ACHN (cell line): ENCODE measurements around the gene CYP2D6.
A peak's percentile ranks its signal among the peaks of the same experiment; 100 is the strongest.
"Not testable (repeated sequence)": the region's sequence is repeated elsewhere in the genome, so short reads cannot be mapped to it uniquely, and the experiment has no call there.

Experiments used
- DNase-seq: peaks from one replicate; pipeline ENCODE4 v3.0.0-alpha.2; 2015
- in situ Hi-C: cut with HindIII; loops from 2 replicates; pipeline ENCODE4 v1.10.0; 2017; ENCODE audit warnings: low sequenced_read_pairs, low pct_ligation_motif_present, low pct_unique_long_range_greater_than_20kb

The CYP2D6 gene

GRCh38 chr22:42130639-42131431, at the start of gene CYP2D6:
Gene CYP2D6, minus strand, starts transcription at chr22:42130810. Its CDS starts 19 bp downstream, at chr22:42130791.
- in situ Hi-C loops = not testable (repeated sequence)

DNA sequence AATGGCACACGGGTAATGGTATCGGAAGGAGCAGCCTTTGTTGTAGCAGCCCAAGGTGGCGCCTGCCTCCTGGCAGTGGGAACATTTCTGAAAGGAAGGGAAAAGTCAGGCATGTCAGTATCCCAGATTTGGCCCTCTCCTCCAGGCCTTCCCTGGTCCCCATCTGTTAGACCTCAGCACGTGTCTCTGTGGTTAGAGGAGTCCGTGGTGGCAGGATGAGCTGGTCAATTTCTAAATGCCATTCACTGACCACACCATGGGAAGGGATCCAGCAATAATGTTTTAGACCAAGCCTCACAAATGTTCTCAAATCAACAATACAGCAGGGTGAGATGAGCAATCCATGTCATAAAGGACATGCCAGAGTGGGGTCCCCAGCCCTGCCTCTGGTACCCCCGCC, 49.0 kb upstream of the CYP2D6 start:
- in situ Hi-C loops = no loop called here

More at GRCh38 chr22:42130639-42131431, at the start of gene CYP2D6:
- not testable (repeated sequence) for DNase-seq

GRCh38 chr22:42178910-42179519, 48.4 kb upstream of the CYP2D6 start:
- no peak for DNase-seq
- in situ Hi-C loops = no loop called here

More for the DNA sequence above, 49.0 kb upstream of the CYP2D6 start:
- peak; percentile 81 for DNase-seq

- peak; percentile 64 for DNase-seq
- in situ Hi-C loops = no loop called here
These were observed 47.3 kb upstream of the CYP2D6 start for GRCh38 chr22:42177891-42178336.

- in situ Hi-C loops = no loop called here
- no peak for DNase-seq
These were observed 45.8 kb upstream of the CYP2D6 start for GRCh38 chr22:42176255-42176915.

- in situ Hi-C loops = no loop called here
- no peak for DNase-seq
These were observed 43.5 kb upstream of the CYP2D6 start for GRCh38 chr22:42174062-42174461.

DNA sequence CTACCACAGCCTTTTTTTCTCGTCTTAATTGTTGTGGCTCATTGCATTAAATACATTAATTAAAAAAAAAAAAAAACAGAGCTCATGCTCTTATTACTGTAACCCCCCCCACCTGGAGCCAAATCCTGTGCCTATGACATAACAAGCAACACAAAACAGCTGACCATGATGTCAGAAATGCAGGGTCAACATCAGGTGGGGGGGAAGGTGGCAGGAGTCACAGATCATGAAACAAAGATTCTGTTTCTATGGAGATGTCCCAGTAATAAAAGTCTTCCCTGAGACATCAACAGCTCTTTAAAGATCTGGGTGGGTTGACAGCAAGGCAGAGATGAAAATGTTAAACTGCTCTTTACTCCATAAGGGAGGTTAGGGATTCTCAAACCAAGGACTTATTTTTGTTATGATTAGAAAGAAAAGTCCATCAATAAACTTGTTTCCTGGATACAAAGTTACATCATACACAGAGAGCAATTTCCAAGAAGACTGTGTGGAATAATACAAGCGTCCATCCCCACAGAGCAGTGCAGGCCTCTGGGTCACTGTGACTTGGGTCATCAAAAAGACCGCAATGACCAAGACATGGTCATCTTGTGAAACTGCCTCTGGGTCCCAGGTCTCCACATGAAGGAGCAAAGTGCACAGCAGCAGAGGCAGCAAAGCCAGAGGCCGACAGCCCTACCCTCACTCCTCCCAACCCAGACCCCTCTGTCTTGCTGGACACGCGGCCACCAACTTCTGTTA, 42.7 kb upstream of the CYP2D6 start:
- in situ Hi-C loops = no loop called here
- DNase-seq = no peak

GRCh38 chr22:42172773-42173172, 42.2 kb upstream of the CYP2D6 start:
- in situ Hi-C loops = no loop called here
- DNase-seq = no peak

- DNase-seq = no peak
- in situ Hi-C loops = no loop called here
These were observed 41.5 kb upstream of the CYP2D6 start for GRCh38 chr22:42171946-42172719.

- no peak for DNase-seq
- in situ Hi-C loops = no loop called here
These were observed 40.8 kb upstream of the CYP2D6 start for GRCh38 chr22:42171417-42171816.

DNA sequence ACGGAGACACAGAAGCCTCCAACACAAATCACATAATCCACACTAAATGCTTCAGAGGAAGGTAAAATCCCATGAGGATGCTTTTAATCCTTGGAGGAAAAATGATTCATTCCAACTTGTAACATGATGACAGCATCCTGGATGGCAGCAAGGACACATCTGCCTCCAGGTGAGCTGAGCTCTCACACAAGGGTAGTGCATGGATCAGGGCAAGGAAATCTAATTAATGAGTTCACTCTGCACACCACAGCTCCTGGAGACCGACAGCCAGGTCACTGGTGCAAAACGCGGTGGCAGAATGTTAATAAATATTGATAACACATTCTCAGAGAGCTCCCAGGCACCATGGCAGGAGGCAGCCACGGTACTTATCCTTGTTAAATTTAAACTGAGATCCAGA, 40.3 kb upstream of the CYP2D6 start:
- DNase-seq = no peak
- in situ Hi-C loops = no loop called here

DNA sequence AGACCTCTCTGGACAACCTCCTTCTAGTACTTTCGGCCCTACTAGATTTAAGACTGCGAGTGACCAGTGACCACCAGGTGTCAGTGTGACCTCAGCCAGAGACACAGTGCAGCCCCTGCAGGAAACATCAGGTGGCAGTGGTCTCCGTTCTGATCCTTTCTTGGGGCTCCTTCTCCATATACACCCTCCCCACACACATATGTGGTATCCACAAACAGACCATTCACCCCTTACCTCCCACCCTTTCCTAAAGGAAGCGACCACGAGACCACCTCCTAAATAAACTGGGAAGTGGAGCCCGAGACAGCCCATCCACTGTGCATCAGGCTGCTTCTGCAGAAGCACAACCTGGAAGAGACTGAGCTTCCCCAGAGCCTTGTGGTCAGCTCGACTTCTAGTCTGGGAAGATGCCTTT, 38.5 kb upstream of the CYP2D6 start:
- in situ Hi-C loops = no loop called here
- peak; percentile 72 for DNase-seq

DNA sequence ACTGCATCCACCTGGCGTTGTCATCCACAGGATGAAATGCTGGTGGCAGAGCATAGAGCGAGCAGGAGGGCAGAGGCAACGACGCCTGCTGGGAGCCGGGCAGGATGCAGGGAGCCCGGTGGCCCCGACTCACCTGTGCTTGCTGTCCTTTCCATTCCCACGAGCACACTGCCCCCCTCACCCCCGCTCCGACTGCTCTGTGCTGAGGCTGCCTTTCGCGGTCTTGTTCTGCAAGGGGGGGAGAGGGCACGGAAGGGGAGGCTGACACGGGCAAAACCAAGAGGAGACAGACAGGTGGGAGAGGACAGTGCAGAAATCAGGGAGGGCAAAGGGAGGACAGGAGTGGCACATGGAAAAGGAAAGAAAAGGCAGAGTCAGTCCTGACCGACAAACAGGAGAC, 37.9 kb upstream of the CYP2D6 start:
- DNase-seq = no peak
- in situ Hi-C loops = no loop called here

- DNase-seq = no peak
- in situ Hi-C loops = no loop called here
These were observed 36.5 kb upstream of the CYP2D6 start for GRCh38 chr22:42167066-42167465.

GRCh38 chr22:42164901-42165300, 34.3 kb upstream of the CYP2D6 start:
- in situ Hi-C loops = no loop called here
- no peak for DNase-seq

GRCh38 chr22:42163515-42163914, 32.9 kb upstream of the CYP2D6 start:
- DNase-seq = no peak
- in situ Hi-C loops = no loop called here

DNA sequence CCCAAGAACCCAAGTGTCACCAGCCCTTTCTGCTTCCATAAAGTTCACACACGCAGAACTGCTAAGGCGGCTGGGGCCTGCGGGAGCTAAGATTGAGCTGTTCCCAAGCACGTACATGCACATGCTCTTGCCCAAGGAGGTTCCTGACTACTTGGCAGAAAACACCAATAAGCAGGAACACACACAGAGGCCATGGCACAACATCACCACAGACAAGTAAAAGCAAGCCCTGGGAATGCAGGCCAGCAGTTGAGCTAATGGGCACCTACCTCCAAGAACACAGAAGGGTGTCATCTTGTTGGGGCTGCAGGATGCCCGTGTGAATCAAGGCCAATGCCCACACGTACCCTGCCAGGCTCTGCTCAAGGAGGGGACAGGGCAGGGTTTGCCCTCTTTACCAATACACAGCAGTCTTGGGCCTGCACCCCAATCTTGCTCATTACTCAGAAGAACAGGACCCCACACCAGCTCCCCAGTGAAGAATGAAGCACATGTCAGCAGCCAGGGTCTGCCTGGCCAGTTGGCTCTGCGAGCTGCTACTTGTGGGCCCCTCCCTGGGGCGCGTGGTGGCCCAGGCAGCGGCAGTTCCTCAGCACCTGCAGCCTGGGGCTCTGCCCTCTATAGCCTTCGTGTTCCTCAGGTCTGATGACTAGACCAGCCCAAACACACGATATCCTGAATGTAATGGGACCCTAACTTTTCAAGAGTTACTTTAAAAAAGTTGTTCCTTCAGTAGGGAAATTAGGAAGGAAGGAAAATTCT, 32.3 kb upstream of the CYP2D6 start:
- no peak for DNase-seq
- in situ Hi-C loops = no loop called here
